CD4-positive, CD25-positive, alpha-beta regulatory T cell (primary cell): ENCODE measurements around the gene GUCY2F. TPM values are rescaled to one million over a fixed set of nuclear protein-coding genes. Genes with fewer than 3 reads are reported as not detected.

ENCODE experiments used
- ATAC-seq, 2 donors: fragments of 150-1000 bp; cut with Tn5 transposase; one replicate each; pipeline ENCODE4 v1.10.0; 2021; ENCODE audit warnings: low read depth in 2 of 2, moderate number of reproducible peaks in 2 of 2, moderate library complexity in 1 of 2
- DNase-seq, 3 donors: peaks; one replicate each; pipeline versions ENCODE4 v3.0.0 to v3.0.0-alpha.2; 2012 to 2022; ENCODE audit warnings: mixed read lengths in 1 of 3
- H3K27ac ChIP-seq: one replicate; pipeline ENCODE4 v1.7.0; 2013; ENCODE audit warnings: mild to moderate bottlenecking, low read length; ENCODE audit not compliant: insufficient read depth, poor library complexity, severe bottlenecking
- H3K27me3 ChIP-seq: one replicate; pipeline ENCODE4 v1.7.0; 2013; ENCODE audit warnings: low read length; ENCODE audit not compliant: control insufficient read depth, insufficient read depth
- H3K36me3 ChIP-seq: one replicate; pipeline ENCODE4 v1.7.0; 2013; ENCODE audit warnings: mild to moderate bottlenecking, low read length, moderate library complexity; ENCODE audit not compliant: control insufficient read depth, insufficient read depth
- H3K4me1 ChIP-seq: 2 replicates; pipeline ENCODE4 v1.7.0; 2013; ENCODE audit warnings: mild to moderate bottlenecking, low read length; ENCODE audit not compliant: insufficient read depth, control insufficient read depth, poor library complexity, severe bottlenecking
- H3K4me3 ChIP-seq: one replicate; pipeline ENCODE4 v1.7.0; 2013; ENCODE audit warnings: low read depth, mild to moderate bottlenecking, low read length, moderate library complexity
- H3K9me3 ChIP-seq, 2 experiments: 1 replicate in 1 of 2; 2 replicates in 1 of 2; pipeline ENCODE4 v1.7.0; 2013; ENCODE audit warnings: low read length in 2 of 2, mild to moderate bottlenecking in 1 of 2, moderate library complexity in 1 of 2; ENCODE audit not compliant: control insufficient read depth in 2 of 2
- H3K27ac Mint-ChIP-seq, 3 donors: one replicate each; pipeline ENCODE4 v1.8.0; 2020 to 2022; ENCODE audit warnings: mild to moderate bottlenecking in 3 of 3, mixed read lengths in 3 of 3, moderate library complexity in 2 of 3
- H3K27me3 Mint-ChIP-seq: one replicate; pipeline ENCODE4 v1.8.0; 2022; ENCODE audit warnings: mild to moderate bottlenecking, mixed read lengths
- H3K36me3 Mint-ChIP-seq: one replicate; pipeline ENCODE4 v1.8.0; 2020; ENCODE audit warnings: mixed read lengths
- H3K4me1 Mint-ChIP-seq, 4 donors: one replicate each; pipeline ENCODE4 v1.8.0; 2020 to 2022; ENCODE audit warnings: mixed read lengths in 4 of 4, mild to moderate bottlenecking in 1 of 4
- H3K4me3 Mint-ChIP-seq, 4 donors: one replicate each; pipeline ENCODE4 v1.8.0; 2020 to 2022; ENCODE audit warnings: mild to moderate bottlenecking in 4 of 4, mixed read lengths in 4 of 4, moderate library complexity in 3 of 4
- H3K9me3 Mint-ChIP-seq, 7 donors: one replicate each; pipeline ENCODE4 v1.8.0; 2020 to 2022; ENCODE audit warnings: mixed read lengths in 7 of 7, mild to moderate bottlenecking in 3 of 7, moderate library complexity in 2 of 7
- polyA plus RNA-seq, 4 donors: library from polyadenylated mRNA; unstranded; fragments of 300-500 nt; fragmentation: Illumina TruSeq; gene quantifications; one replicate each; pipeline ENCODE4 v1.2.3, GENCODE V29; 2021
- total RNA-seq: library from RNA; stranded (reverse); gene quantifications from one replicate; pipeline ENCODE4 v1.2.3, GENCODE V29; 2022

GUCY2F gene
- total and polyA plus RNA-seq, 5 donors from 2014 or later, result not detected

- Mint-ChIP-seq H3K27me3 (peaks cover 12% of the 10 kb centered on the region), H3K36me3 (no peaks in the 10 kb centered on the region), H3K27ac (no peak overlapping the region), H3K4me1 (peaks cover 0 to 2% (median 0%) of the 10 kb centered on the region in 4 donors), H3K9me3 (peaks cover 0 to 1% (median 0%) of the 10 kb centered on the region in 7 donors), H3K4me3 (no peak overlapping the region)
- Histone ChIP-seq H3K4me1 (no peaks in the 10 kb centered on the region), H3K36me3 (no peaks in the 10 kb centered on the region), H3K27me3 (peaks cover 3% of the 10 kb centered on the region), H3K9me3 (no peaks in the 10 kb centered on the region), H3K4me3 (no peak overlapping the region), H3K27ac (no peak overlapping the region)
- ATAC-seq, result peak; percentile 71 to 80
- peak; percentile 43 to 80 (median 70) for DNase-seq
Observed at GRCh38 chrX:109485470-109486340, 3.8 kb upstream of the GUCY2F start.

DNA sequence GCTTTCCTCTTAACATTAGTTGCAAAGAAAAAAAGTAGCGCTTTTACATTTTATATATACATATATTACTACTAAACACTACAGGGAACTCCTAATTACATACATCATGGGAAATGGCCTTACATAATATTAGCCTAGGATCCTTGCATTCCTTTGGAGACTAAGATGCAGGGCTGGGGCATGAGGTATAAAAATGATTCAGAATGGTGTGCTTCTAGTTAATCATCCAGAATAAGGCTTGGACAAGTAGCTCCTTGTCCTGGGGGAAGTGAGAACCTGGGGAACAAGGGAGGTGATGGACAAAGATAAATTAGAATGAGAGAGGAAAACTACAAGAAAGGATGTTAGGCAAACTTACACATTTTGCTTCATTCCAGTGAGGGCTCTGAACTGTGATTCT, 3.0 kb upstream of the GUCY2F start:
- Mint-ChIP-seq H3K4me1 (peaks cover 0 to 2% (median 0%) of the 10 kb centered on the region in 4 donors), H3K36me3 (no peaks in the 10 kb centered on the region), H3K27me3 (peaks cover 12% of the 10 kb centered on the region), H3K27ac (no peak overlapping the region), H3K4me3 (no peak overlapping the region), H3K9me3 (peaks cover 0 to 1% (median 0%) of the 10 kb centered on the region in 7 donors)
- H3K27me3 ChIP-seq, result peaks cover 3% of the 10 kb centered on the region
- no peaks in the 10 kb centered on the region for H3K4me1 ChIP-seq
- DNase-seq, result no peak
- no peak overlapping the region for H3K4me3 ChIP-seq
- ATAC-seq, result no peak
- no peaks in the 10 kb centered on the region for H3K9me3 ChIP-seq
- H3K36me3 ChIP-seq, result no peaks in the 10 kb centered on the region
- H3K27ac ChIP-seq, result no peak overlapping the region

DNA sequence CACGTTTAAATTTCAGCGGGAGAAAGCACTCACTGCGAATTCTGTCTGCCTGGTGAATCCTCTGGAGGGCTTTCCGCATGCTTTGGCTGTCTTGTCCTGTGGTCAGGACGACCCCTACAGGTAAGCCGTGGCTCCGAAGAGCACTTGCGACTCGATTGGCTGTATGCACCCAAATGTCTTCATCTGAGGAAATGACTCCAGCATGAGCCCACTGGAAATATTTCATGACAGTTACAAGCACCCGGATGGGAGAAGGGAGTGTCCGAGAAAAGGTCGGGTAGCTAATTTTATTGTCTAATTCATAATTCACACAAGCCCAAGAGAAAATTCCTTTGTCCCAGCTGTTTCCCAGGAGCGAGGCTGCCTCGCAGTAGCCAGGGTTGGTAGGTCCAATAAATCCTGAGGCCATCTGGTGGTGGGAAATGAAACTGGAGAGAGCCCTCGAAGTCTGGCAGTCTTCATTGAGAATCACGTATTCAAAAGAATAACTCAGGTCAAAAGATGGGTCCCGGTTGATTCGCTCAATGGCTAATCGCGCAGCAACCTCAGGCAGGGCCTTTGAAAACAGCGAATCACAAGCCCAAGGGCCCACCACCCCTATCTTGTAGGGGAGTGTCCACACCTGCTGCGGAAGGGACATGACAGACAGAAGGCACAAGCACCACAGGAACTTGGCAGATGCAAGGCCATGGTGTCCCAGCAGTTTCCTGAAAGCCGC, 6.6 kb downstream of the GUCY2F start:
- H3K36me3 Mint-ChIP-seq, result no peaks in the 10 kb centered on the region
- H3K4me1 ChIP-seq, result no peaks in the 10 kb centered on the region
- H3K27me3 Mint-ChIP-seq, result no peaks in the 10 kb centered on the region
- H3K36me3 ChIP-seq, result no peaks in the 10 kb centered on the region
- no peak overlapping the region for H3K27ac ChIP-seq
- H3K4me1 Mint-ChIP-seq, result peaks cover 0 to 2% (median 0%) of the 10 kb centered on the region in 4 donors
- H3K9me3 Mint-ChIP-seq, result no peaks in the 10 kb centered on the region
- H3K27me3 ChIP-seq, result peaks cover 8% of the 10 kb centered on the region
- DNase-seq, result peak in 1 of 3 donors; percentile 7
- H3K9me3 ChIP-seq, result no peaks in the 10 kb centered on the region
- no peak overlapping the region for H3K4me3 ChIP-seq
- no peak overlapping the region for H3K4me3 Mint-ChIP-seq
- H3K27ac Mint-ChIP-seq, result no peak overlapping the region
- no peak for ATAC-seq

DNA sequence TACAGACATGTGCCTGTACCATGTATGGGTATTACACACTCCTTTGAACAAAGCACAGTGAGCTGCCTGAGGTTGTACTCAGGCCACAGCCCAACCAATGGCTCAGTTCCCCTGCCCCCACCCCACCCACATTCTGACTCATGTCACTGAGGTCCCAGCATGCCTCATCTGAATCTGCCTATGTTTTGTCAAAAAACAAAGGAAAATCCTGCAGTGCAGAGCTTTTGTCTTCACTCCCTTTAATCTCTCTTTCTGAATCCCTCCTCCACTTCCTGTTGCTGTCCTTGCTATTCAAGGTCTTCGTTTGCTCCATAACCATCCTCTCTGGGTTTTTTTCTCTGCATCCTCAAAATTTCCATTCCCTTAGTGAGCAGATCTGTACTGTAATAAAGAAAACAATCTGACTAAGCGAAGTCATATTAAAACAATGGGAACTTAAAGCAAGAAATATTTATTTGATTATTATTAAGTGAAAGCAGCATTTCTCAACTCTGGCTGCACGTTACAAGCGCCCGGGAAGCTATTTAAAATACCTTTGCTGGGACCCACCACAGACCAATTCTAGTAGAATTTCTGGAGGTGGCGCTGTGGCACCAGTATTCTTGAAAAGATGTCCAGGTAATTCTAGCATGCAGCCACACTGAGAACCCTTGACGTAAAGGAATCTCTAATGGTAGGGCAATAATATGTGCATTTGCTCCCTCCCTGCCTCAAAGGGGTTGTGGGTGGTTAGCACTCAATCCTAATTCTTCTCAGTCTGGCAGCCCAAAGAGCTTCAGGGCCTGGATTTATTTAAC, 8.7 kb downstream of the GUCY2F start:
- peak in 1 of 3 donors; percentile 9 for DNase-seq
- ATAC-seq, result peak in 1 of 2 donors; percentile 45
- peaks cover 0 to 1% (median 0%) of the 10 kb centered on the region in 7 donors for H3K9me3 Mint-ChIP-seq

GRCh38 chrX:109464231-109464630, 17.7 kb downstream of the GUCY2F start:
- no peaks in the 10 kb centered on the region for H3K9me3 ChIP-seq
- Mint-ChIP-seq H3K4me1 (no peaks in the 10 kb centered on the region), H3K9me3 (no peaks in the 10 kb centered on the region), H3K27ac (no peak overlapping the region), H3K36me3 (no peaks in the 10 kb centered on the region), H3K4me3 (no peak overlapping the region), H3K27me3 (peaks cover 19% of the 10 kb centered on the region)
- no peak overlapping the region for H3K4me3 ChIP-seq
- H3K36me3 ChIP-seq, result no peaks in the 10 kb centered on the region
- no peak overlapping the region for H3K27ac ChIP-seq
- DNase-seq, result no peak
- no peaks in the 10 kb centered on the region for H3K27me3 ChIP-seq
- no peaks in the 10 kb centered on the region for H3K4me1 ChIP-seq
- ATAC-seq, result no peak

More for the DNA sequence above, 8.7 kb downstream of the GUCY2F start:
- H3K27ac ChIP-seq, result no peak overlapping the region
- H3K9me3 ChIP-seq, result no peaks in the 10 kb centered on the region
- no peak overlapping the region for H3K4me3 ChIP-seq
- H3K36me3 Mint-ChIP-seq, result no peaks in the 10 kb centered on the region
- no peak overlapping the region for H3K27ac Mint-ChIP-seq
- H3K4me1 Mint-ChIP-seq, result peaks cover 0 to 2% (median 0%) of the 10 kb centered on the region in 4 donors
- no peaks in the 10 kb centered on the region for H3K36me3 ChIP-seq
- no peaks in the 10 kb centered on the region for H3K27me3 Mint-ChIP-seq
- no peaks in the 10 kb centered on the region for H3K4me1 ChIP-seq
- H3K4me3 Mint-ChIP-seq, result no peak overlapping the region
- H3K27me3 ChIP-seq, result peaks cover 8% of the 10 kb centered on the region

- peaks cover 22% of the 10 kb centered on the region for H3K27me3 Mint-ChIP-seq
- Histone ChIP-seq H3K27me3 (no peaks in the 10 kb centered on the region), H3K9me3 (no peaks in the 10 kb centered on the region), H3K36me3 (no peaks in the 10 kb centered on the region), H3K4me1 (no peaks in the 10 kb centered on the region), H3K27ac (no peak overlapping the region), H3K4me3 (no peak overlapping the region)
- no peak overlapping the region for H3K4me3 Mint-ChIP-seq
- H3K27ac Mint-ChIP-seq, result no peak overlapping the region
- no peaks in the 10 kb centered on the region for H3K36me3 Mint-ChIP-seq
- ATAC-seq (no peak), DNase-seq (no peak)
- H3K4me1 Mint-ChIP-seq, result no peaks in the 10 kb centered on the region
- H3K9me3 Mint-ChIP-seq, result no peaks in the 10 kb centered on the region
Observed at GRCh38 chrX:109463784-109464183, 18.1 kb downstream of the GUCY2F start.

GRCh38 chrX:109448282-109448938, 33.5 kb downstream of the GUCY2F start:
- no peak overlapping the region for H3K27ac ChIP-seq
- no peaks in the 10 kb centered on the region for H3K36me3 Mint-ChIP-seq
- no peak overlapping the region for H3K27ac Mint-ChIP-seq
- H3K27me3 Mint-ChIP-seq, result peaks cover 9% of the 10 kb centered on the region
- no peaks in the 10 kb centered on the region for H3K4me1 Mint-ChIP-seq
- no peaks in the 10 kb centered on the region for H3K4me1 ChIP-seq
- no peaks in the 10 kb centered on the region for H3K36me3 ChIP-seq
- no peak overlapping the region for H3K4me3 Mint-ChIP-seq
- no peaks in the 10 kb centered on the region for H3K9me3 ChIP-seq
- H3K27me3 ChIP-seq, result no peaks in the 10 kb centered on the region
- no peak overlapping the region for H3K4me3 ChIP-seq
- peaks cover 0 to 4% (median 0%) of the 10 kb centered on the region in 7 donors for H3K9me3 Mint-ChIP-seq
- DNase-seq (no peak), ATAC-seq (no peak)
